Activated CD8-positive, alpha-beta T cell treated with anti-CD3 and anti-CD28 coated beads for 36 hours (primary cell): ENCODE results near the gene KIF26B. TPM values are rescaled to one million over a fixed set of nuclear protein-coding genes. Genes with fewer than 3 reads are reported as not detected.
"Not testable (repeated sequence)": the region's sequence is repeated elsewhere in the genome, so short reads cannot be mapped to it uniquely, and the experiment has no call there.

Experiments used
- ATAC-seq: fragments of 200-7000 bp; cut with Tn5 transposase; one replicate; pipeline ENCODE4 v1.10.0; 2021; ENCODE audit warnings: mild to moderate bottlenecking, moderate library complexity
- CTCF ChIA-PET: fragments of 350-600 bp; sonication (Branson Sonifier 250); formaldehyde crosslinking; loops from one replicate; lab custom pipeline; 2021; ENCODE audit warnings: antibody characterized with exemption; lab: Charles Lee
- POLR2A ChIA-PET: fragments of 350-600 bp; sonication (Branson Sonifier 250); formaldehyde crosslinking; loops from one replicate; lab custom pipeline; 2021; ENCODE audit warnings: antibody characterized with exemption; lab: Charles Lee
- DNase-seq: peaks from one replicate; pipeline ENCODE4 v3.0.0-alpha.2; 2020
- H3K27ac Mint-ChIP-seq: one replicate; pipeline ENCODE4 v1.8.0; 2021; ENCODE audit warnings: mild to moderate bottlenecking, mixed read lengths
- H3K27me3 Mint-ChIP-seq: one replicate; pipeline ENCODE4 v1.8.0; 2021; ENCODE audit warnings: mixed read lengths
- H3K36me3 Mint-ChIP-seq: one replicate; pipeline ENCODE4 v1.8.0; 2021; ENCODE audit warnings: low read depth, mixed read lengths
- H3K4me1 Mint-ChIP-seq: one replicate; pipeline ENCODE4 v1.8.0; 2021; ENCODE audit warnings: low read depth, mixed read lengths
- H3K4me3 Mint-ChIP-seq: one replicate; pipeline ENCODE4 v1.8.0; 2021; ENCODE audit warnings: mild to moderate bottlenecking, moderate library complexity, mixed read lengths
- H3K9me3 Mint-ChIP-seq: one replicate; pipeline ENCODE4 v1.8.0; 2021; ENCODE audit warnings: mixed read lengths
- intact Hi-C: fragments of 100-400 bp; cut with micrococcal nuclease; formaldehyde crosslinking; loops from one replicate; pipeline ENCODE4 v1.10.0; 2022
- total RNA-seq, 2 experiments: library from RNA; stranded (reverse); gene quantifications; one replicate each; pipeline ENCODE4 v1.2.3, GENCODE V29; 2021
- TF ChIP-seq, protein P1 (sequence below): fragments of 200-600 bp; IDR thresholded peaks from one replicate; pipeline ENCODE4 v1.8.0; 2022; ENCODE audit warnings: antibody characterized with exemption, mild to moderate bottlenecking

Gene KIF26B
- total RNA-seq, 2 experiments from 2014 or later, result 0.16 TPM

DNA sequence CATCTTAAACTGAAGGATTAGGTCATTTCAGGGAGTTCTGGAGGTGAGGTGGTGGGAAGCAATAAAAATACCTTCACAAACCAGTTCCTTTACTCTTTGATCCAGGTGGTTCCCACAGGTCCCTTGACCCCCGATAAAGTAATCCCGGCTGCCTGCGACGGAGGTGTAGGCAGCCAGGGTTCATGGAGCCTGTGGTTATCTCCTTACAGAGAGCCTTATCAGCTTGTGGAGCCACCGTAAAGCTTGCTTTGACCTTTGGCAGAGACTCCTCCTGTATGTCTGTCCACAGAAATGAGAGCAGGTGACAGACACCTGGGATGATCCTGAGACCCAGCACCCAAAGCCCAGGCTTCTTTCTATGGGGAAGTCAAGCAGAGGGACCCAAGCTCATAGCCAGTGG is 243.4 kb downstream of the KIF26B start:
- POLR2A ChIA-PET, result no interaction called here
- Mint-ChIP-seq H3K27ac (no peak overlapping the region), H3K4me3 (no peak overlapping the region), H3K27me3 (peaks cover 4% of the 10 kb centered on the region), H3K9me3 (peaks cover 2% of the 10 kb centered on the region), H3K36me3 (no peaks in the 10 kb centered on the region), H3K4me1 (no peaks in the 10 kb centered on the region)
- ATAC-seq (no peak), DNase-seq (no peak)
- CTCF ChIA-PET, result no interaction called here
- TF ChIP-seq, protein P1, sequence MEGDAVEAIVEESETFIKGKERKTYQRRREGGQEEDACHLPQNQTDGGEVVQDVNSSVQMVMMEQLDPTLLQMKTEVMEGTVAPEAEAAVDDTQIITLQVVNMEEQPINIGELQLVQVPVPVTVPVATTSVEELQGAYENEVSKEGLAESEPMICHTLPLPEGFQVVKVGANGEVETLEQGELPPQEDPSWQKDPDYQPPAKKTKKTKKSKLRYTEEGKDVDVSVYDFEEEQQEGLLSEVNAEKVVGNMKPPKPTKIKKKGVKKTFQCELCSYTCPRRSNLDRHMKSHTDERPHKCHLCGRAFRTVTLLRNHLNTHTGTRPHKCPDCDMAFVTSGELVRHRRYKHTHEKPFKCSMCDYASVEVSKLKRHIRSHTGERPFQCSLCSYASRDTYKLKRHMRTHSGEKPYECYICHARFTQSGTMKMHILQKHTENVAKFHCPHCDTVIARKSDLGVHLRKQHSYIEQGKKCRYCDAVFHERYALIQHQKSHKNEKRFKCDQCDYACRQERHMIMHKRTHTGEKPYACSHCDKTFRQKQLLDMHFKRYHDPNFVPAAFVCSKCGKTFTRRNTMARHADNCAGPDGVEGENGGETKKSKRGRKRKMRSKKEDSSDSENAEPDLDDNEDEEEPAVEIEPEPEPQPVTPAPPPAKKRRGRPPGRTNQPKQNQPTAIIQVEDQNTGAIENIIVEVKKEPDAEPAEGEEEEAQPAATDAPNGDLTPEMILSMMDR, result no peak
- intact Hi-C loops, result no loop called here

DNA sequence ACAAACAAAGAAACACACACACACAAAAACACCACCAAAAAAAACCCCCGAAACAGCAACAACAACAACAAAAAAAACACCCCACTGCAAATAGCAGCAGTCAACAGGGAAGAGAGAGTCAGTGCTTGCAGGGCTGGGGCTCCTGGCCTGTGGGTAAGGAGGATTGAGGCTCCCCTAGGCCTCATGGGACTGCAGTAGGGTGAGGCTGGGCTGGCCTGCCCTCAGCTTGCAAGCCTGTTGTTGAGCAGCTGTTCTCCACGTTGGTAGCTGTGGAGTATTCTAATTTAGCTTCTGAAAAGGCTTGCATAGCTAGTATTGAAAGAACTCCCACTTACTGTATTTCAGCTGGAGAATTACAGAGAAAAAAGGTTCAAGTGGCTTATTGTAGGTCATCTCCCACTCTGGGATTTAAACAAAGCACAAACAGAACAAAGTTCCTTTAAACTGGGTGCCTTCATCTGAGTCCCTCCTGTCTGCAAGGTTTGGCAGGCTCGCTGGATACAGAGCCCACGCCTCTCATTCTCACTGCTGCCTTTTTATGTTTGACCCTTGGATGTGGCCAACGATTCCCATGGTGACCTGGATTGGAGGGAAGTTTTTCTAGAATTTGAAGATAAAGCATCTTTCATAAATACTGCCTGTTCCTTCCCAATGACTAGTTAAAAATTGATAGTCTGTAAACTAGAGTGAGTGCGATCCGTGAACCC is 247.2 kb downstream of the KIF26B start:
- Mint-ChIP-seq H3K27ac (no peak overlapping the region), H3K36me3 (no peaks in the 10 kb centered on the region), H3K27me3 (peaks cover 4% of the 10 kb centered on the region), H3K4me1 (no peaks in the 10 kb centered on the region), H3K9me3 (no peaks in the 10 kb centered on the region), H3K4me3 (no peak overlapping the region)
- ATAC-seq, result no peak
- CTCF ChIA-PET, result no interaction called here
- TF ChIP-seq, protein P1, result no peak
- no peak for DNase-seq
- intact Hi-C loops, result no loop called here
- POLR2A ChIA-PET, result no interaction called here

DNA sequence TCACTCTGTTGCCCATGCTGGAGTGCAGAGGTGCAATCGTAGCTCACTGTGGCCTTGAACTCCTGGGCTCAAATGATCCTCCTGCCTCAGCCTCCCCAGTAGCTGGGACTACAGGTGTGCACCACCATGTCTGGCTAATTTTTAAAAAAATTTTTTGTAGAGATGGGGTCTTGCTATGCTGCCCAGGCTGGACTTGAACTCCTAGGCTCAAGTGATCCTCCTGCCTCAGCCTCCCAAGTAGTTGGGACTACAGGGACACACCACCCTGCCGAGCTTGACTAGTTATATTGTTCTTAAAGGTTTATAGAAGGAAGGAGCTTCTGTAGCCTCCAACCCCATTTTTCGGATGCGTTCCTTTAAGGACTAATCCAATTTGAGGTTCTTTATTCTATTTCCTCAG is 248.2 kb downstream of the KIF26B start:
- H3K27ac Mint-ChIP-seq, DNase-seq, H3K27me3 Mint-ChIP-seq, H3K36me3 Mint-ChIP-seq, intact Hi-C loops, H3K4me1 Mint-ChIP-seq, ATAC-seq, H3K4me3 Mint-ChIP-seq, H3K9me3 Mint-ChIP-seq, POLR2A ChIA-PET: not testable (repeated sequence)
- CTCF ChIA-PET, result interaction anchor here (0.6 kb wide), 1 partner anchor 57 kb away, joined by 3 read pairs; no protein-coding TSS in a partner anchor

DNA sequence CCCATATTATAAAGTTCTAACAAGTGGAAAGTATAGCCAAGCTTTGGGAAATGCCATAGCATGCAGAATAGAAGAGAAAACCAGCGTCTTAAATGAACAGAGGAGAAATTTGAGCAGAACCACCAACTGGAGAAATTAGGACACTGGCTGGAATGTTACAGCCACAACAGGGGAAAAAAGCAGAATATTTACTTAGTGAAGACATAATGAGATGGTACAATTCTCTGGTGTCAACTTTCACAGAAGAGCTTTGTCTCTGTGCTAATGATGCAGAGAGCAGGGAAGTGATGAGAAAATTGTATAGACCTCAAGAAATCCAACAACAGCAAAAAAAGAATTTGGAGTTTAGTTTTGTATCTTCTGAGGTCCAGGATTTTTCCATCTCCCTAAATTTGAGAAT is 249.7 kb downstream of the KIF26B start:
- no peak overlapping the region for H3K27ac Mint-ChIP-seq
- no peaks in the 10 kb centered on the region for H3K4me1 Mint-ChIP-seq
- ATAC-seq (no peak), DNase-seq (no peak)
- H3K4me3 Mint-ChIP-seq, result no peak overlapping the region
- ChIA-PET CTCF (interaction anchor here (1.0 kb wide), 1 partner anchor 484 kb away, joined by 3 read pairs; no protein-coding TSS in a partner anchor), POLR2A (no interaction called here)
- H3K36me3 Mint-ChIP-seq, result no peaks in the 10 kb centered on the region
- no peaks in the 10 kb centered on the region for H3K27me3 Mint-ChIP-seq
- TF ChIP-seq, protein P1, result no peak
- intact Hi-C loops, result no loop called here
- no peaks in the 10 kb centered on the region for H3K9me3 Mint-ChIP-seq

DNA sequence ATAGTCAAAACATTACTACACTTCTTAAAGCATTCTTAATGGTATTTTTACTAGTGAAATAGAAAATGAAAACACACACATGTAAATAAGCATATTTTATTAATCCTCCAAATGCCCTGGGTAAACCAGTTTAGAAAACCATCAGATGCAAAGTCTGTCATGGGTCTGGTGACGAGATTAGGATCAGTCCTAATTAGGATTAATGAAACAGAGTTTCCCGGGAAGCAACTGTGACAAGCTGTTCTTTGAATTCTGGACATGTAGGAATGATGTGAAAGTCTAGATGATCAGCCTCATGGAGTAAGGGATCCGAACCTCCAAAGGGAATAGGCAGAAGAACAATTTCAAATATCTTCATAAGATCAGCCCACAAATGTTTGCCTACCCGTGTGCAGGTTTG is 250.2 kb downstream of the KIF26B start:
- ChIA-PET CTCF (no interaction called here), POLR2A (no interaction called here)
- Mint-ChIP-seq H3K4me3 (no peak overlapping the region), H3K9me3 (no peaks in the 10 kb centered on the region), H3K27me3 (no peaks in the 10 kb centered on the region), H3K36me3 (no peaks in the 10 kb centered on the region), H3K4me1 (no peaks in the 10 kb centered on the region), H3K27ac (no peak overlapping the region)
- intact Hi-C loops, result no loop called here
- TF ChIP-seq, protein P1, result no peak
- ATAC-seq, result no peak
- no peak for DNase-seq
